ENCODE measurements around the gene TSPAN10.

Gene TSPAN10

DNA sequence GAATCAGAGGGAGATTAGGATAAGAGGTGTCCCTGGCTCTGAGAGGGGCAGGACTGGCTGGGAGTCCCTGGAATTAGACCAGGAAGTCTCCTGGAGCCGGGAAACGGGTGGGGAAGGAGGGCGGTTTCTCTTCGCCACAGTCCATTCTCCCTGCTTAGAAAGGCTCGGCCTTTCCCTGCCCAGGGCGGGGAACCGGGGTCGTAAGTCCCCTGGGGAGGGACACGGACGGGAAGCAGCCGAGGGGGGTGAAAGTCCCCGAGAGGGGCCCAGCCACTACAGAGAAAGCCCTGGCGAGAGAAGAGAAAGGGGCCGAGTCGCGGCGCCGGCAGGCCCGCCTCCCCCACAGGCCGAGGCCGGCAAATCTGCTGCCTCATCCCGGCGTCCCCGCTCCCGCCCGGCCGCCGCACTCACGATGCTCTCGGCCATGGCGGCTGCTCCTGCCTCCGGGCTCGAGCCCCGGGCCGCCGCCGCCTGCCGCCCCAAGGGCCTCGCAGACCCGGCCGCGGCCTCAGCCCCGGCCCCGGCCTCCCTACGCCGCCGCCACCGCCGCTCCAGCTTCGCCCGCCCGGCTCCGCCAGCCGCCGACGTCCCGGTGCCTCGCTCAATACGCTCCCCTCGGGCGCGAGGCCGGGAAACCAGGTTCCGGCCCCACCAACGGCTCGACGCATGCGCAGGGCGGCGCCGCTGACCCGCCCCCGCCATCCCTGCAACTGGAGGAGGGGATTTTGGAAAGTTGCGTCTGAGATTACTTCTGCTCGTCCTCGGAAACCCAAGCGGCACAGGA lies at the start of gene TSPAN10, which contains the start of gene NPLOC4:
TSS of gene TSPAN10 (plus strand) at position 692 of the 784 bp plus-strand sequence. CDS start 5,217 bp downstream, outside the sequence.
TSS of gene NPLOC4 (minus strand) at position 608 of the 784 bp plus-strand sequence. CDS start at position 426, 182 bp downstream.
- H3K4me3 ChIP-seq (ENCODE audit: low read depth in 1 of 2, low read length in 2 of 2), result peak within 1 kb of the TSS; percentile 76 to 84
- H3K9me3 ChIP-seq (ENCODE audit: control insufficient read depth in 1 of 2, low read length in 2 of 2), result no peaks in the 10 kb centered on the region
- H3K36me3 ChIP-seq (ENCODE audit: control insufficient read depth in 1 of 2, insufficient read depth in 2 of 2, low read length in 2 of 2), result no peaks in the 10 kb centered on the region
- peak within 1 kb of the TSS; percentile 65 for H3K27ac ChIP-seq (ENCODE audit: low read depth, low read length)
- peaks cover 8 to 12% of the 10 kb centered on the region in 2 donors for H3K4me1 ChIP-seq (ENCODE audit: control insufficient read depth in 1 of 2, insufficient read depth in 2 of 2, low read length in 2 of 2)
- H3K27me3 ChIP-seq (ENCODE audit: control insufficient read depth in 1 of 2, insufficient read depth in 2 of 2, low read length in 2 of 2), result no peaks in the 10 kb centered on the region
- peak within 1 kb of the TSS; percentile 75 to 76 for H3K9ac ChIP-seq (ENCODE audit: low read depth in 1 of 2, low read length in 2 of 2)

GRCh38 chr17:81589612-81590011 lies 47.4 kb upstream of the TSPAN10 start:
- no peak overlapping the region for H3K4me3 ChIP-seq (ENCODE audit: low read depth in 1 of 2, low read length in 2 of 2)
- peaks cover 18 to 82% of the 10 kb centered on the region in 2 donors for H3K36me3 ChIP-seq (ENCODE audit: control insufficient read depth in 1 of 2, insufficient read depth in 2 of 2, low read length in 2 of 2)
- H3K4me1 ChIP-seq (ENCODE audit: control insufficient read depth in 1 of 2, insufficient read depth in 2 of 2, low read length in 2 of 2), result no peaks in the 10 kb centered on the region
- H3K9ac ChIP-seq (ENCODE audit: low read depth in 1 of 2, low read length in 2 of 2), result no peak overlapping the region
- no peaks in the 10 kb centered on the region for H3K9me3 ChIP-seq (ENCODE audit: control insufficient read depth in 1 of 2, low read length in 2 of 2)
- no peaks in the 10 kb centered on the region for H3K27me3 ChIP-seq (ENCODE audit: control insufficient read depth in 1 of 2, insufficient read depth in 2 of 2, low read length in 2 of 2)
- H3K27ac ChIP-seq (ENCODE audit: low read depth, low read length), result no peak overlapping the region

DNA sequence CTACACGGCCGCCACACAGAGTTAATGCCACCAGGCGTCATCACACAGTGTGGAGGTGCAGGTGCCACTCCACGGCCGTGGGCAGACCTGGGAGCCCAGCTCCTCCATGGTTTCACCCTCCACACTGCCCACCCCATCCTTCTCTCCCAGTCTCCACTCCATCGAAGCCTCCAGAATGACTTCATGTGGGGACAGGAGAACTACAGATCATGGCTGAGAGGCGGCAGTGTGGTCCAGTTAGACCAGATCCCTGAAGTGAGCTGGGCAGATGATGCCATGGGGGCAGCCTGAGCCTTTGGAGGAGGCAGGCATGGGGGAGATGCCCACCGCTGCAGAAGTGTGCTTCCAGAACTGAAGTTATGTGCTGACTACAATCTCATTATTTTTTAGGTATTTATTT lies 46.9 kb upstream of the TSPAN10 start:
- no peaks in the 10 kb centered on the region for H3K9me3 ChIP-seq (ENCODE audit: control insufficient read depth in 1 of 2, low read length in 2 of 2)
- H3K4me3 ChIP-seq (ENCODE audit: low read depth in 1 of 2, low read length in 2 of 2), result no peak overlapping the region
- no peak overlapping the region for H3K9ac ChIP-seq (ENCODE audit: low read depth in 1 of 2, low read length in 2 of 2)
- peaks cover 18 to 82% of the 10 kb centered on the region in 2 donors for H3K36me3 ChIP-seq (ENCODE audit: control insufficient read depth in 1 of 2, insufficient read depth in 2 of 2, low read length in 2 of 2)
- H3K27ac ChIP-seq (ENCODE audit: low read depth, low read length), result no peak overlapping the region
- H3K4me1 ChIP-seq (ENCODE audit: control insufficient read depth in 1 of 2, insufficient read depth in 2 of 2, low read length in 2 of 2), result no peaks in the 10 kb centered on the region
- no peaks in the 10 kb centered on the region for H3K27me3 ChIP-seq (ENCODE audit: control insufficient read depth in 1 of 2, insufficient read depth in 2 of 2, low read length in 2 of 2)

GRCh38 chr17:81591971-81592370 lies 45.0 kb upstream of the TSPAN10 start:
- Histone ChIP-seq H3K9ac (ENCODE audit: low read depth in 1 of 2, low read length in 2 of 2) (no peak overlapping the region), H3K36me3 (ENCODE audit: control insufficient read depth in 1 of 2, insufficient read depth in 2 of 2, low read length in 2 of 2) (peaks cover 23 to 81% of the 10 kb centered on the region in 2 donors), H3K9me3 (ENCODE audit: control insufficient read depth in 1 of 2, low read length in 2 of 2) (no peaks in the 10 kb centered on the region), H3K4me1 (ENCODE audit: control insufficient read depth in 1 of 2, insufficient read depth in 2 of 2, low read length in 2 of 2) (no peaks in the 10 kb centered on the region), H3K27me3 (ENCODE audit: control insufficient read depth in 1 of 2, insufficient read depth in 2 of 2, low read length in 2 of 2) (no peaks in the 10 kb centered on the region), H3K27ac (ENCODE audit: low read depth, low read length) (no peak overlapping the region), H3K4me3 (ENCODE audit: low read depth in 1 of 2, low read length in 2 of 2) (no peak overlapping the region)

GRCh38 chr17:81593105-81593871 lies 43.7 kb upstream of the TSPAN10 start:
- no peak overlapping the region for H3K27ac ChIP-seq (ENCODE audit: low read depth, low read length)
- H3K9me3 ChIP-seq (ENCODE audit: control insufficient read depth in 1 of 2, low read length in 2 of 2), result no peaks in the 10 kb centered on the region
- no peak overlapping the region for H3K9ac ChIP-seq (ENCODE audit: low read depth in 1 of 2, low read length in 2 of 2)
- peaks cover 26 to 79% of the 10 kb centered on the region in 2 donors for H3K36me3 ChIP-seq (ENCODE audit: control insufficient read depth in 1 of 2, insufficient read depth in 2 of 2, low read length in 2 of 2)
- H3K4me1 ChIP-seq (ENCODE audit: control insufficient read depth in 1 of 2, insufficient read depth in 2 of 2, low read length in 2 of 2), result peaks cover 0 to 4% of the 10 kb centered on the region in 2 donors
- no peak overlapping the region for H3K4me3 ChIP-seq (ENCODE audit: low read depth in 1 of 2, low read length in 2 of 2)
- no peaks in the 10 kb centered on the region for H3K27me3 ChIP-seq (ENCODE audit: control insufficient read depth in 1 of 2, insufficient read depth in 2 of 2, low read length in 2 of 2)

GRCh38 chr17:81599719-81600486 lies 37.1 kb upstream of the TSPAN10 start:
- Histone ChIP-seq H3K36me3 (ENCODE audit: control insufficient read depth in 1 of 2, insufficient read depth in 2 of 2, low read length in 2 of 2) (peaks cover 30 to 74% of the 10 kb centered on the region in 2 donors), H3K9ac (ENCODE audit: low read depth in 1 of 2, low read length in 2 of 2) (no peak overlapping the region), H3K4me3 (ENCODE audit: low read depth in 1 of 2, low read length in 2 of 2) (no peak overlapping the region), H3K27me3 (ENCODE audit: control insufficient read depth in 1 of 2, insufficient read depth in 2 of 2, low read length in 2 of 2) (no peaks in the 10 kb centered on the region), H3K9me3 (ENCODE audit: control insufficient read depth in 1 of 2, low read length in 2 of 2) (no peaks in the 10 kb centered on the region), H3K4me1 (ENCODE audit: control insufficient read depth in 1 of 2, insufficient read depth in 2 of 2, low read length in 2 of 2) (peaks cover 0 to 7% of the 10 kb centered on the region in 2 donors), H3K27ac (ENCODE audit: low read depth, low read length) (no peak overlapping the region)

- peaks cover 0 to 7% of the 10 kb centered on the region in 2 donors for H3K4me1 ChIP-seq (ENCODE audit: control insufficient read depth in 1 of 2, insufficient read depth in 2 of 2, low read length in 2 of 2)
- no peaks in the 10 kb centered on the region for H3K9me3 ChIP-seq (ENCODE audit: control insufficient read depth in 1 of 2, low read length in 2 of 2)
- no peaks in the 10 kb centered on the region for H3K27me3 ChIP-seq (ENCODE audit: control insufficient read depth in 1 of 2, insufficient read depth in 2 of 2, low read length in 2 of 2)
- no peak overlapping the region for H3K27ac ChIP-seq (ENCODE audit: low read depth, low read length)
- no peak overlapping the region for H3K9ac ChIP-seq (ENCODE audit: low read depth in 1 of 2, low read length in 2 of 2)
- no peak overlapping the region for H3K4me3 ChIP-seq (ENCODE audit: low read depth in 1 of 2, low read length in 2 of 2)
- peaks cover 30 to 65% of the 10 kb centered on the region in 2 donors for H3K36me3 ChIP-seq (ENCODE audit: control insufficient read depth in 1 of 2, insufficient read depth in 2 of 2, low read length in 2 of 2)
These were observed 35.4 kb upstream of the TSPAN10 start for GRCh38 chr17:81601525-81602120.

GRCh38 chr17:81603846-81604610 lies 33.0 kb upstream of the TSPAN10 start:
- H3K4me1 ChIP-seq (ENCODE audit: control insufficient read depth in 1 of 2, insufficient read depth in 2 of 2, low read length in 2 of 2), result no peaks in the 10 kb centered on the region
- no peaks in the 10 kb centered on the region for H3K9me3 ChIP-seq (ENCODE audit: control insufficient read depth in 1 of 2, low read length in 2 of 2)
- no peaks in the 10 kb centered on the region for H3K27me3 ChIP-seq (ENCODE audit: control insufficient read depth in 1 of 2, insufficient read depth in 2 of 2, low read length in 2 of 2)
- H3K36me3 ChIP-seq (ENCODE audit: control insufficient read depth in 1 of 2, insufficient read depth in 2 of 2, low read length in 2 of 2), result peaks cover 31 to 72% of the 10 kb centered on the region in 2 donors
- no peak overlapping the region for H3K27ac ChIP-seq (ENCODE audit: low read depth, low read length)
- no peak overlapping the region for H3K9ac ChIP-seq (ENCODE audit: low read depth in 1 of 2, low read length in 2 of 2)
- H3K4me3 ChIP-seq (ENCODE audit: low read depth in 1 of 2, low read length in 2 of 2), result no peak overlapping the region

DNA sequence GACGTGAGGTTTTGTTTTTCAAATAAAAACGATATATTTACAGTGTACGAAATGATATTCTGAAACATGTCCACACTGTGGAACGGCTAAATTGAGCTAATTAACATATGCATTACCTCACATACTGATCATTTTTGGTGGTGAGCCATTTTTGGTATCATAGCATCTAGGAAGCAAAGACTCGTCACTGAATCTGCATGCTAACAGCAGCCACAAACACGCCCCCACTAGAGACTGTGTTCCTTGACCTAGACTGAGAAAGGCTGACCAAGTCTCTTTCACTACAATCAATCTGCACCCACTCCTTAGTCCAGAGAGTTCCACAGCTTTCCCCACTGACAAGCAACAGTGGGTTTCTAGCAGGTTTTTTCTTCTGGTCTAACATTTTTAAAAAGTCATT lies 29.6 kb upstream of the TSPAN10 start:
- H3K4me3 ChIP-seq (ENCODE audit: low read depth in 1 of 2, low read length in 2 of 2), result no peak overlapping the region
- H3K27ac ChIP-seq (ENCODE audit: low read depth, low read length), result no peak overlapping the region
- H3K36me3 ChIP-seq (ENCODE audit: control insufficient read depth in 1 of 2, insufficient read depth in 2 of 2, low read length in 2 of 2), result peaks cover 31 to 71% of the 10 kb centered on the region in 2 donors
- no peaks in the 10 kb centered on the region for H3K9me3 ChIP-seq (ENCODE audit: control insufficient read depth in 1 of 2, low read length in 2 of 2)
- H3K27me3 ChIP-seq (ENCODE audit: control insufficient read depth in 1 of 2, insufficient read depth in 2 of 2, low read length in 2 of 2), result no peaks in the 10 kb centered on the region
- no peaks in the 10 kb centered on the region for H3K4me1 ChIP-seq (ENCODE audit: control insufficient read depth in 1 of 2, insufficient read depth in 2 of 2, low read length in 2 of 2)
- no peak overlapping the region for H3K9ac ChIP-seq (ENCODE audit: low read depth in 1 of 2, low read length in 2 of 2)
